MV-4-11 (cell line): ENCODE data around the gene MRTFA.
"Not testable (repeated sequence)": the region's sequence is repeated elsewhere in the genome, so short reads cannot be mapped to it uniquely, and the experiment has no call there.

ENCODE experiments used
- DNase-seq: peaks from one replicate; lab custom pipeline; 2025; lab: John Stamatoyannopoulos, UW

The MRTFA gene

GRCh38 chr22:40627612-40628011 lies 8.9 kb downstream of the MRTFA start:
- DNase-seq, result no peak

GRCh38 chr22:40626851-40627250 lies 9.7 kb downstream of the MRTFA start:
- DNase-seq, result no peak

- not testable (repeated sequence) for DNase-seq
Measured at GRCh38 chr22:40625794-40626193, 10.7 kb downstream of the MRTFA start.

DNA sequence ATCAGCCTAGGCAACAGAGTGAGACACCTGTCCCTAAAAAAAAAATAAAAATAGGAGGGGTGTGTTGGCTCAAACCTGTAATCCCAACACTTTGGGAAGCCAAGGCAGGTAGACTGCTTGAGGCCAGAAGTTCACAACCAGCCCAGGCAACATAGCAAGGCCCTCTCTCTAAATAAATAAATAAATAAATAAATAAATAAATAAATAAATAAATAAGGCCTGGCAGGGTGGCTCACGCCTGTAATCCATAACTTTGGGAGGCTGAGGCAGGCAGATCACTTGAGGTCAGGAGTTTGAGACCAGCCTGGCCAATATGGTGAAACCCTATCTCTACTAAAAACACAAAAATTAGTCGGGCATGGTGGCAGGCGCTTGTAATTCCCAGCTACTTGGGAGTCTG lies 11.2 kb downstream of the MRTFA start:
- not testable (repeated sequence) for DNase-seq

DNA sequence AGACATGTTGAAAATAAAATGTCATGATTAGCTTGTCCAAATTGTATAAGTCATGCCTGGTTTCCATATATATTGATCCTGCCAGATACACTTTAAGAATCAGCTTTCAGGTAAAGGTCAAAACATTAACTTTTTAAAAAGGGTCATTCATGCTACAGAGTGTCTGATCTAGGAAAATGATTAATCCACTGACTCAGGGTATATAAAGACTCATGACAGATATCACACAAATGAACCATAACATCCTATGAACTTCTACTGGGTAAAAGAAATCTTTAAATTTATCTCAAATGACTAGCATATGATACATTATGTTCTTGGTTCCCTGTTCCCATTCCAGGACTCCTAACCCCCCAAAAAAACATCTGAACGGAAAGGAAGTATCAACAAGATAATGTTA lies 11.7 kb downstream of the MRTFA start:
- no peak for DNase-seq

DNA sequence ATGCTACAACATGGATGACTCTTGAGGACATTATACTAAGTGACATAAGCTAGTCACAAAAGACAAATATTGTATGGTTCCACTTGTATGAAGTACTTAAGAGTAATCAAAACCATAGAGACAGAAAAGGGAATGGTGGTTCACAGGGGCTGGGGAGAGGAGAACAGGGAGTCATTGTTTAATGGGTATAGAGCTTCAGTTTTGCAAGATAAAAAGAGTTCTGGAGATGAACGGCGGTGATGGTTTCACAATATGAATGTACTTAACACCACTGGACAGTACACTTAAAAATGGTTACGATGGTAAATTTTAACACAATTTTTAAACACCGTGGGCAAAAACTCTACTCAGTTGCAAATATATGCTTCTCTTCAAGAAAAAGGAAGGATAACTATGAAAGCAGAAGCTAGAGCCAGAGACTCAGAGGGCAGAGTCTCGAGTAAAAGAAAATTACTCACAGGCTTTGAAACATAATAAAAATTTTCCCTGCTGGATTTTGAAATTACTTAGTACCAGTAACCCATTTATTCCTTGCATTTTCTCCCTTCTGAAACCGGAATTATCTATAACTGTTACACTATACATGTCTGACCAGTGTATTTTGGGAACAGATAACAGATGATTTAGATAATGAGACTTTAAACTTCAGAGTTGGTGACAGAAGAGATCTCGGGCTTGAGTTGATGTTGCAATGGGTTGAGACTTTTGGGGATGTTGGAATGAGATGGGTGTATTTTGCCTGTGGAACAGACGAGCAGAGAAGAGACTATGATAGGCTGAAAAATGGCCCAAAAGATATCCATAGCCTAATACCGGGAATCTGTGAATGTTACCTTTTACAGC lies 15.0 kb downstream of the MRTFA start:
- peak; percentile 78 for DNase-seq

GRCh38 chr22:40620464-40621046 lies 16.0 kb downstream of the MRTFA start:
- DNase-seq, result peak; percentile 59

GRCh38 chr22:40618400-40618799 lies 18.1 kb downstream of the MRTFA start:
- no peak for DNase-seq

DNA sequence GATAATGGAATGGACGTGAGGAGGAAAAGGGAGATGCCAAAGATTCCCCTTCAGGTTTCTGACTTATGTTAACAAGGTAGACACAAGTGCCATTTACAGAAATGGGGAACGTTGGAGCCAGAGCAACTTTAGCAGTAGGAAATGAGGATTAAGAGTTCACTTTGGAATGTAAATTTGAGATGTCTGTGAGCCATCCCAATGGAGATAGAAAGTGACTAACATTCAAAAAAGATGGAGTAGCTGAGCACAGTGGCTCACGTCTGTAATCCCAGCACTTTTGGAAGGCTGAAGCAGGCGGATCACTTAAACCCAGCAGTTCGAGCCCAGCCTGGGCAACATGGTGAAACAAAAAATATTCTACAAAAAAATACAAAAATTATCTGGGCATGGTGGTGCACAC lies 19.9 kb downstream of the MRTFA start:
- no peak for DNase-seq

DNA sequence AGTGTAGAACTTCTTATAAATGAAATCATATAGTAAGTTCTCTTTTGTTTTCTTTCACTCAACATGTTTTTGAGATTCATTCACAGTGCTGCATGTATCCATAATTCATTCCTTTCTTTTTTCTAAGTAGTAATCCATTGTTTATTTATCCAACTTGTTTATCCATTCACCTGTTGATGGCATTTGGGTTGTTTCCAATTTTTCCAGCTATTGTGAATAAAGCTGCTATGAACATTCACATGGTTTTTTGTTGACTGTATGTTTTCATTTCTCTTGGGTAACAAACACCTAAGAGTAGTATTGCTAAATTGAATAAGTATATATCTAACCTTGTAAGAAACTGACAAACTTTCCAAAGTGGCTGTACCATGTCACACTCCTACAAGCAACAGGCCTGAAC lies 23.5 kb downstream of the MRTFA start:
- no peak for DNase-seq

GRCh38 chr22:40612291-40612751 lies 24.2 kb downstream of the MRTFA start:
- no peak for DNase-seq

DNA sequence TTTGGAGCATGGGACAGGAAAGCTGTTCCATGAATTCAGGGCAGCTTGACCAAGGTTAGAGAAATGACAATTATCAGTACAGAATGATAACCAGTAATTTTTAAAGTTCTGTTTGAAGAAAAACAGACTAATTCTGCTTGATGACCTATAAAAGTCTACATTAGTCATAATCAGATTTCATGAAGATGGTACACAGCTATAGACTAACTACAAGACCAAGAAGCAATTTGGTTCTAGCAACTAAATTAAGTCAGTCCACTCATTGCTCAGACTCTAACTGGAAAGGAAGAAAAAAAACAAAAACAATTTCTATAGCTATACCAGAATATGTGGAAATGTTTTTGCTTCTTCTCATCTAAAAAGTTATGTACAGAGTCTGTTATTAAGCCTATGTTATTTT lies 24.9 kb downstream of the MRTFA start:
- DNase-seq, result no peak

- no peak for DNase-seq
Measured at GRCh38 chr22:40610329-40610850, 26.1 kb downstream of the MRTFA start.

DNA sequence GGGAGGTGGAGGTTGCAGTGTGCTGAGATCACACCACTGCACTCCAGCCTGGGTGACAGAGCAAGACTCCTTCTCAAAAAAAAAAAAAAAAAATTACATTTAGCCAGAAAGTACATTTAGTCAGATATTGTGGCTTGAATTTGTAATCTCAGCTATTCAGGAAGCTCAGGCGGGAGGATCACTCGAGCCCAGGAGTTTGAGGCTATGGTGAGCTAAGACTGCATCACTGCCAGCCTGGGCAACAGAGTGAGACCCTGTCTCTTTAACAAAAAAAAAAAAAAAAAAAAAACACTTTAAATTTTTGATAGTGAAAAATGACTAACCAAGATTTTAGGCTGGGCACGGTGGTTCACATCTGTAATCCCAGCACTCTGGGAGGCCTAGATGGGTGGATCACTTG lies 27.3 kb downstream of the MRTFA start:
- DNase-seq, result no peak

GRCh38 chr22:40607506-40607905 lies 29.0 kb downstream of the MRTFA start:
- no peak for DNase-seq

DNA sequence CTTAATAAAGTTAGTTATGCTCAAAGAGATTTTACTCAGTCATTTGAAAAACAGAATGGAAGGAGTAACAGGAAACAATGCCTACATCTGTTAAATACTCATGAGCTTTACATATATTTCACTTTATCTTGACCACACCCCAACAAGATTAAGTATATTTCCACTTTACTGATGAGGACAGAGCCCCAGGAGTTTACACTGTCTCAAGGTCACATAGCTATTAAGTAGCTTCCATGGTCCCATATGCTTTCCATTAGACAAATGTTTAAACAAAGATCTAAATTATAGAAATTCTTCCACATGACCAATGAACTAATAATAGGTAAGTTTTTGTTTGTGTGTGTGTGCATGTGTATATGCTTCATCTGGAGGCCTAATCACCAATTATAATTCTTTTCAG lies 30.2 kb downstream of the MRTFA start:
- no peak for DNase-seq

- no peak for DNase-seq
Measured at GRCh38 chr22:40605761-40606160, 30.8 kb downstream of the MRTFA start.

GRCh38 chr22:40603088-40603605 lies 33.4 kb downstream of the MRTFA start:
- DNase-seq, result no peak

DNA sequence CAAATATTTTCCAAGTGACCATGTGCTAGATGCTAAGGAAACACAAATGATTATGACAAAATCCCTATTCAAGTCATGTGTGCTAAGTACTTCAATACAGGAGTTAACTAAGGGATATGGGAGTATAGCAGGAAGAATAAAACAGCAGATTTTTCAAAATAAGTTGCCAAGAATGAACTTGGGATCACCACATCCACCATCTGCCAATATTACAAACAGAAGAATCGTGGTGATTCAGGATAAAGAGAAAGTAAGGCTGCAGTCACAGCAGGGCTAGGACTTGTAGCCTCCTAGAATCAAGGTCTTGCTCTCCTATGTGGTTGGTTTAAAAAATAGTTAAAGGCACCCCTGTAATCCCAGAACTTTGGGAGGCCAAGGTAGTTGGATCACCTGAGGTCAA lies 34.3 kb downstream of the MRTFA start:
- no peak for DNase-seq

GRCh38 chr22:40599731-40600130 lies 36.8 kb downstream of the MRTFA start:
- DNase-seq, result no peak

DNA sequence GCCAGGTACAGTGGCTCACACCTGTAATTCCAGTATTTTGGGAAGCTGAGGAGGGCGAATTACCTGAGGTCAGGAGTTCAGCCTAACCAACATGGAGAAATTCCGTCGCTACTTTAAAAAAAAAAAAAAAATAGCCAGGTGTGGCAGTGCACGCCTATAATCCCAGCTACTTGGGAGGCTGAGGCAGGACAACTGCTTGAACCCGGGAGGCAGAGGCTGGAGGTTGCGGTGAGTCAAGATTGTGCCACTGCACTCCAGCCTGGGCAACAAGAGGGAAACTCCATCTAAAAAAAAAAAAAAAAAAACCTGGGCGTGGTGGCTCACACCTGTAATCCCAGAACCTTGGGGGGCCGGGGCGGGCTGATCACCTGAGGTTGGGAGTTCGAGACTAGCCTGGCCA lies 37.8 kb downstream of the MRTFA start:
- DNase-seq, result not testable (repeated sequence)

GRCh38 chr22:40597526-40598430 lies 38.7 kb downstream of the MRTFA start:
- no peak for DNase-seq
